CD4-positive, alpha-beta T cell treated with Interleukin-15 for 4 hours (primary cell): ENCODE results near the gene MBNL2.

Source experiments
- DNase-seq: peaks from one replicate; pipeline ENCODE4 v3.0.0-alpha.2; 2020; ENCODE audit warnings: low spot score

The MBNL2 gene

DNA sequence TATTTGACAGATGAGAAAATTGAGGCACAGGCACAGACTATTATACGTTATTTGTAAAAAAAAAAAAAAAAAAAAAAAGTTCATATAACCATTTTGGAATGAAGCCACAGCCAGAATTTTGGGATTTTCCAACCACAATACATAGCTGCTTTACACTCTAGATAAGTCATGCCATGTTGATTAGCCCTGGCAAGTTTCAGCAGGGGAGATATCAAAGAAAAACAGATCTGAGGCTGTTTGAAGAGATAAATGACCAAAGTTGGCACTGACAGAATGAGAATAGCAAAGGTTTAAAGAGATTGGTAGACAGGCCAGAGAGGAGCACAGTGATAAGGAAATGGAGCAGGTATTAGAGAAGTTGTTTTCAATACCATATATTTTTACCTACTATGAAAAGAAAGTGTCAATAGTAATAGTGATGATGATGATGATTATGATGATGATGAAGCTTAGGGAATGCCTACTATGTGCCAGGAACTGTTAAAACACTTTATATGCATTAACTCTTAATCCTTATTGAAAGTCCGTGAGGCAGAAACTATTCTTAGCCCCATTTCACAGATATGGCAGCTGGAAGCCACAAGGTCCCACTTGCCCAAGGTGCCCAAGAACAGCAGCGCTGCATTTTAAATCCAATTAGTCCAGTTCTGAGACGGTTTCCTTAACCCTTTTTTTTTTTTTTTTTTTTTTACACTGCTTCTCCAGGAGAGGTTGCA, 105.5 kb downstream of the MBNL2 start:
- no peak for DNase-seq

DNA sequence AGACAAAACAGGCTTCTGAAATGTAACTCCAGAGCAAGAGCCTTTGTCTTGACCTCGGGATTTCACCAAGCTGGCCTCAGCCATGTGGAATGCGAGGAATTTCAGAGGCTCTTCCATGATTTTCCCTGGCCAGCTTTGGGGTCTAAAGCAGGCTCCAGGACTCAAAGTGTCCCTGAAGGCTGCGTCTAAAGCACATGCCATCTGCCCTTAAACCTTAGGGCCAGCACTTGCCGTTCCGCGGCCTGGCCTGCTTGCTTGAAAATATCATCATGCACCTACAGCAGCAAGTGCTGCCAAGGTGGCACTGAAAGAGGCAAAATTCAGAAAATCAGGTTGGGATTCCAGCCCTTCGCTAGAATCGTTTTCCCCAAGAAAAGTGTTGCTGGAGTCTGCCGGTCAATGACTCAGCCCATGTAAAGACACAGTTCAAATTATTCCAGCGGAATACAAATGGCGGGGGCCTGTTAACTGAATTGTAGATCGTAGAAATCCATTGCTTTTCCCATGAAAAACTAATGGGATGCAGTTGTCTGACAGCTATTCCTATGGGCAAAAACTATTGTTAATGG, 106.2 kb downstream of the MBNL2 start:
- no peak for DNase-seq

DNA sequence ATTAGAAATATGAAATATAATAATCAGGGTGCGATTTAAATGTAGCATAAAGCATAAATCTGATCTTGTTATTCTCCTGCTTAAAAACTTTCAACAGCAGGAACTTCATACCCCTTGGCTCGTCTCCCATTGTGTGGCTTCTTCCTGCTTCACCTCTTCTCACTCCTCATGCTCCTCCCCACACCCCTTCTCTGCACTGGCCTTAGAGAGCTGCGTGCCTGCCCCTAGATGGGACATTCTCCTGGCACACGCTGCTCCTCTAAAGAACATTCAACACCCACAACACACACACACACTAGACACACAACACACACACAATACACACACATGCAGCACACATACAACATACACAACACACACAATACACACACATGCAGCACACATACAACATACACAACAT, 107.2 kb downstream of the MBNL2 start:
- no peak for DNase-seq

DNA sequence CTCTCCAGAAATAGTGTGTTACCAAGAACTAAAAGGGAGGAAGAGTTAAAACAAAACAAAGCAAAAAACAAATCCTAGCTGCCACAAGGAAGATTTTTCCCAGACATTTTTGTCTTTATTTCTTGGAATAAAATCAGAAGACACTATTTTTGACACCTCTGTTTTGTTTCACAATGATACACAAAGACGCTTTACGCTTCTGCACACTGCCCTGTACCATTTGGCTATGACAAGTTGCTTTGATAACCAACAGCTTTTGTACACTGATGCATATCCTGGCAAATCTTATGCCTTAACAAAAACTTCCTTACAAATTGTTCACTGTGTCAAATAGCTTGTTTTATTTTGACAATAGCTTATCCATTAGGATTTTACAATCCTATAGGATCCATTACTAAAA, 108.3 kb downstream of the MBNL2 start:
- no peak for DNase-seq

DNA sequence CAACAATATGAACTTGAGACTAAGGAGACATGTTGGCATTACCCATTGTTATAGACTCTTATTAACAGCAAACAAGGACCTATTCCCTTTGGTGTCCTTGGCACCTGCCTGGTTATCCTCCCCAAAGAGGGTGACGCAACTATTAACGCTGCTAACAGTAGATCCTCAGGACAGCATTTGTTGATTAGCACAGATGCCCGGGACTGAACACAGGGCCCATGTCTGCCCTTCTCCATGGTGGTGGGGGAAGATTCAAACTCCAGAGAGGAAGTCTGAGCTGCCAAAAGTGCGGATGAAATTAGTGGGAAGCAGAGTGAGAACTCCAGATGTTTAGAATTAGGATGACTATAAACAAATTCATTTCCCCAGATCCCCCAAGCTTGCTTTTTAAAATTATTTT, 110.6 kb downstream of the MBNL2 start:
- DNase-seq, result no peak

DNA sequence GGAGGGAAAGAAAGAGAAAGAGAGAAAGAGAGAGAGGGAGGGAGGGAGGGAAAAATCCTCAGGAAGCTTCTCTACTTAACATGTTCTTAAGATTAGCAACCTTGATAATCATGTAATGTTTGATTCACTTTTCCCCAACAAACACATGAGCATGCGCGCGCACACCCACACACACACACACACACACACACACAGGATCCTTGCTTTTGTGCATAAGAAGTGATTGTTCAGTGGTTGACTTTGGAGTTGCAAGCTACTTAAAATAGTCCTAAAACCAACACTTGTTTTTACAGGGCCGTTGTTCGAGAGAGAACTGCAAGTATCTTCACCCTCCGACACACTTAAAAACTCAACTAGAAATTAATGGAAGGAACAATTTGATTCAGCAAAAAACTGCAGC, 111.8 kb downstream of the MBNL2 start:
- no peak for DNase-seq

DNA sequence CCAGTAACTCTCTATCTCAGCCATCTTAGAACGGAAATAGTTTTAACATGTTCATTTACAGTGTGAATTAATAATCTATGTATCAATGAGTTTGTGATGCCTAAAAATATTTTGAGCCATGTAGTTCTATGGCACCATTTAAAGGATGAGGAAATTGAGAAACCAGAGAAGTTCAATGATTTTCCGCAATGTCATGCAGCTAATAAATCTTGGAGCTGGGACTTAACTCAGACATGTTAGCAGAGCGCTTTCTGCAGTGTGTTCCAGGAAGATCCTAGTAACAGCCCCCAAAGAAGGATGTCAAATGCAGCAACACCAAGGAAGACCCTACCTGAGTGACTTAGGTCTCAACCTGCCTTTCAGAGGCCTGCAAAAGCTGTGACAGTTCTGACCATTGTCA, 112.6 kb downstream of the MBNL2 start:
- DNase-seq, result no peak

DNA sequence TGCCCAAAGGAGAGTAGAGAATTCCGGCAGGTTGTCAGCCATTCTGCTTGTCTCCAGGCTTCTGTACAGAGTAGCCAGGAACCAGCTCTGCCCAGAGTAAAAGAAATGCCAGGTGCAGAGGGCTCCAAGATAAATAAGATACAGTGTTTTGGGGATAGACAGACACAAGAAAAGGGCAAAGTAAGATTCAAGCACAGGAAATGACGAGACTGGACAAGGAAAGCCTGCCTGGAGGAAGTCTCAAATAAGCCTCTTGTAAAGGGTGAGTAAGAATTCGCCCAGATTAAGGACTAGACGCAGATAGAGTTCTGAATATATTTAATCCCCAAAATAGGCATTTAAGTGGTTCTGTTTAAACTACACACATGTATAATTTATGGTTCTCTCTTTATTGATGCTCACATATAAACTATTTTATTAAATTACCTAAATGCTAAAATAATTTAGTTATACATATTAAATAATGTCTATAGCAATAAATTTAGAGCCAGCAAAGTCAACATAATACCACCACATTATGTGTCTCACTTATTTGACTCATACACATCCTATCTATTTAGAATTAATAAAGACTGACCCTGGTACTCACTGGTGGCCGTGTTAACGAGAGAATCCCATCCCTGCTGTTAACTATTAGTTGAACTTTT, 113.5 kb downstream of the MBNL2 start:
- no peak for DNase-seq

DNA sequence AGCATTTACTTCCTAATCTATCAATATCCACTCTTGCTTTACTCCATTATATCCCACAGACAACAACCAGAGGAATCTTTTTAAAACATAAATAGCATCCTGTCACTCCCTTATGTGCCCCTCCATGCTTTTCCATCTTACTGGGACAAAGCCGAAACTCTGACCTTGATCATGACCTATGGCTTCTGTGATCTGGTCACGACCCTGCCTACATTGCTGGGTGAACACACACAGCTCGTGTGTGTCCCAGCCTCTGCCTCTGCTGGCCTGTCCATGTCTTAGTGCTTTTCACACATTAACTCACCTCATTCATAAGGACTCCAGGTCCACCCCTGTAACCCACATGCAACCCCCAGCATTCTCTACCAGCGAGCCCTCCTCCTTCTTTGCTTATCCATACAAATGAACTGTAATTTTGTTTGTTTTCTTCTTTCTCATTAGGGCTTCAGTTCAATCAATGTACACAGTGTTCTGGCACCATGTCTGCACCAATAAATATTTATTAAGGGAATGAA, 115.9 kb downstream of the MBNL2 start:
- no peak for DNase-seq

DNA sequence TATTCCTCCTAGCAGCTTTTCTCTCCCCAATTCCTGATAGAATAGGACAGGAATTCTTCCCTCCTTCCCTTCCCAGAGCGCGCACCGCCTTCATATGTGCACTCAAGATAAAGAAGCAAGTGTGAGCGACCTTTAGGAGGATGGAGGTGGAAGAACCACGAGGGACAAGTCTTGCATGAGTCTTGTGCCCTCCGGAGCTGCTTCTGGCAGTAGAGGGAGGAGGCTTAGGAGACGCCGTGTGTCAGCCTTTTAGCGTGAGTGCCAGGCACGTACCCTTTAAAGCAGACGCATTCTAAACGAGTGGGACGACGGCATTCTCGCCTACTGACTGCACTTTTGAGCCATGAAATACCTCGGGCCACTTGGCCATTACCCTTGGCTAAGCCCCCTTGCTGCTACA, 116.4 kb downstream of the MBNL2 start:
- DNase-seq, result no peak

DNA sequence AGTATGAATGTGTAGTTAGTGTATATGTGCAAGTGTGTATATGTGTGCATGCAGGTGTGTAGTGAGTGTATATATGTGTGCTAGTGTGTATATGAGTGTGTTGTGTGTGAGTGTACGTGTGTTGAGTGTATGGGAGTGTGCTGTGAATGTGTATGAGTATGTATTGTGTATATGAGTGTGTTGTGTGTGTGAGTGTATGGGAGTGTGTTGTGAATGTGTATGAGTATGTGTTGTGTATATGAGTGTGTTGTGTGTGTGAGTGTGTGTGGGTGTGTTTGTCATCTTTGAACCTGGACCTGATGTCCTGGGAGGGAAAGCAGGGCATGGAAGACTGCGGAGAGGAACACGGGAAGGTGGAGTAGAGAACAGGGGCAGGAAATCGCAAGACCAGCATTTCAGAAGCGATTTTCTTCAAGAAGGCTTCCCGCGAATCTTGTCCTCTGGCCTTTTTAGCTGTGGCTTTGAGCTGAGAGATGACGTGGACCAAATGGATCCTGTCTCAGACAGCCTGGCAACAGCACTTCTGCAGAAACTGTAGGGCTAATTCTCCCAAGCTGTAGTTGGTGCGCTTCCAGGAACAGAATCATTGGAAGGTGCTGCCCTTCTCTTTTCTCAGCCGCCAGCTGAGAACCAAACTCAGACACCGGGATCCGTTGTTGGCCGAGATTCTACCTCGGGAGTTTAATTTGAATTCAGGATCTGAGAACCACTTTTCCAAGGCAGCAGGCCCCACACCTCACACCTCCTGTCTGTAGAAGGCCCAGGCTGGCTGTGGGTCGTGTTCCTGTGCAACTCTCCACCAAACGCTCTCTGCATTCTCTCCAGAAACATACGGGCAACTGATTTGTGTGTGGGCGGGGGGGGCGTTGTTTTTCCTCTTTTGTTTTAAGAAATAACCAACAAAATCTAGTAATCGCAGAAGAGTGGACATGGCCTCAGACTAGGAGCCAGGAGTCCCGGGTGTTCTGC, 117.2 kb downstream of the MBNL2 start:
- no peak for DNase-seq

DNA sequence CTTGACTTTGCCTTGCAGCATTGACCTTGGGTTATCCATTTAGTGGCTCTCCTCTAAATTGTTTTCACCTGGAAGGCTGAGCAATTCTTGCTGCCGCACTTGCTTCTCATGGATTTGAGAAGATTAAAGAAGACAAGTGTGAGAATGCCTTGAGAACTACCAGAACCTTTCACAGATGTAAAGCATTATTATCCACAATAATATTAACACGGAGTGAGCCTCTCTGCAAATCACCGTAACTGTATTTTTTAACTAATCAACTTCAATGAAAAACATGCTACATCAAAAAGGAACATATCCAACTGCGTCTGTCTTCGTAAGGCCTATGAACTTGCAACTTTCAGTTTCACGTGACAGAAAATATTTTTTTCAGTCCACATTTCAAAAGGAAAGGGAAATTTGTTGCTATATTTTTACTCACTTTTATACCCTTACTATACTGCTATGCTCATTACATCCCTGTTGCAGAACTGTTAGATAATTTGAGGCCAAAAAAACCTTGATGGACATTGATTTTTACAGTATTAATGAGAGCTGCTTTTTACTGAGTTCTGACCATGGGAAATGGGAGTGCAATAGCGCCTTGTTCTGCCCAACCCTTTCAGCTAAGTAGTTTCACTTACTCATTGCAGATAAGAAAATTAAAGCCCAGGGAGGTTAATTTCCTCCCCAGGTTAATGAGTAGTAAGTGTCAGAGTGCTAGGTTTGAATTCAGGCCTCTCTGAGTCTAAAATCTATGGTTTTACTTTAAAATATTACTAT, 118.0 kb downstream of the MBNL2 start:
- DNase-seq, result no peak

DNA sequence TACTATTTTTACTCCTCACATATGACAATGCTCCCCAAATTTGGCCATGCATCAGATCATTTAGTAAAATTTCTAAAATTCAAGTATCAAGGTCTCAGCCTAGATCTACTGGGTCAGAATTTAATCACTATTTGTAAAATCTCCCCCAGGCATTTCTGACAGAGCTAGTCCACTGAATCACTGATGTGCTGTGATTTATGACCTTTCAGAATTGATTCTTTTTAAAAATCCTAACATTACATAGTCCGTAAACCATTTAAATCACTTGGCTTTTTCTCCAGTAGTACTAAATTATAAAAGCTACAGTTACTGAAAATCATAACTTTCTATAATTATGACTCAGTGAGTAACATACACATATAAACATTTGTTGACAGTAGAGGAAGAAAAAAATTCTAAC, 119.0 kb downstream of the MBNL2 start:
- no peak for DNase-seq

DNA sequence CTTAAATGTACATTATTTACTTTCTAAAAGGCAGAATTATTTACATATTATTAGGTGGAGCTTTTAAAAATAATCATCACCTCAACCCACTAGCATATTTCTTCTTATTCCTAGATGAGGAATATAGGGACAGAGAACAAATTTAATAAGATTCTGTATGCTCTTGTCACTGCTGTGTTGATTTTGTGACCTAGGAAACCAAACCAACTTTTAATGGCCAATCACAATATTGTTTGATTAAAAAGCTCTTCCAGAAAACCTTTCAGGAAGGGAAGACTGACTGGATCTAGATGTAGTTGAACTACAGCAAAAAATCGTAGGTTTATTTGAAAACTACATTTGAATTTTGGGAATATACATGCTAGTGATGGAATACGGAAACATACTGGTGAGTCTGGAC, 120.0 kb downstream of the MBNL2 start:
- no peak for DNase-seq

DNA sequence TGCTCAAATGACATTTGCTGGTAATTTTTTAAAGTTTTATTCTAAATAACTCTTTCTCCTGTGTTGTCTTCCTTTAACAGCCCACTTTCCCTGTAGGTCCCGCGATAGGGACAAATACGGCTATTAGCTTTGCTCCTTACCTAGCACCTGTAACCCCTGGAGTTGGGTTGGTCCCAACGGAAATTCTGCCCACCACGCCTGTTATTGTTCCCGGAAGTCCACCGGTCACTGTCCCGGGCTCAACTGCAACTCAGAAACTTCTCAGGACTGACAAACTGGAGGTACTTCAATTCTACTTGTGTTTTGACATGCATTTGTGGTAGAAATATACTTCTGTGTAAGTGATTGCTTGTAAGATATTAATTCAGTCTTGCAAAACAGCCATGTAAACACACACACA, 120.8 kb downstream of the MBNL2 start:
- DNase-seq, result no peak

DNA sequence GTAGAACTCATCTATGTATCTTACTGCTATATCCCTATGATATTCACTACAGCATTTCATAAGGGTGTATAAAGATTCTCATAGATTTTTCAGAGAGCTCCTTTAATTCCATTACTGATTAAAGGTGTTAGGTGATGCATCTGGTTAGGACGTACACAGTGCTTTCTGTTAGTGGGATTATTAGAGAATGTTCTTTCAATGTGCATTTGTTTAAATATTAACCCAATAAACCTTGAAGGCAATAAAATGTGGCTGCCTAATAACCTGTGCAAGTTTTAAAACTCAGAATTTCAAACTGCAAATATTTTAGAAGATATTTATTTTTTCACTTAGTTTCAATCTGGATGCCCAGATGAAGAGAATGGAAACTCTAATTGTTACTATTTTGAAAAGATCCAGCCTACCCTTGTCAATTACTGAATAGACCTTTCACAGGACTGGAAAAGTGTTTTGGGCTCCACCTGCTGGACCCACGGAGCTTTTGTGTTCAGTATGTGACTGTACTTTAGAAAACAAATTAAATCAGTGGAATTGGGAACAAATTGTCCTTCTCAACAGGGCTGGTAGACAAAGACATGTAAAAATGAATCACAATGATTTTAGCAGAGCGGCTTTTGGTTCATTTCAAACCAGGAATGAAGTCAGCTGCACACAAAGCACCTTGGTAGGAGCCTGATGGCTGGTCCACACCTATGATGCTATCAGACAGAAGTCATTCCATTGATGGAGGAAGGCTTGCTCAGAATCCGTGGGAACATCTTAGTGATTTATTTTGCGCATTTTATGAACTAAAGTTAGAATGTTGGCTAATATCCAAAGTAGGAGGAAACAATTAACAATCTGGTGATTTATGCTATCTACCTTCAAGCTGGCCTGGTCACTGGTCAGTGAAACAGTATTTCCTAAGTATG, 122.4 kb downstream of the MBNL2 start:
- DNase-seq, result peak; percentile 46

DNA sequence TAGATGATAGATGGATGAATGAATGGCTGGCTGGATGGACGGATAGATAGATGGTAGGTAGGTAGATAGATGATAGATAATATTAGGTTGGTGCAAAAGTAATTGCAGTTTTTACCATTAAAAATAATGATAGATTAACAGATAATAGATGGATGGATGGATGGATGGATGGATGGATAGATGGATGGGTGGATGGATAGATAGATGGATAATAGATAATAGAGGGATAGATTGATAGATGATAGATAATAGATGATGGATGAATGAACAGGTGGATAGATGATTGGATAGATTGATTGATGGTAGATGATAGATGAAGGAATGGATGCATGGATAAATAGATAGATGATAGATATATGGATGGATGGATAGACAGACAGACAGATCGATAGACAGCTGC, 124.0 kb downstream of the MBNL2 start:
- no peak for DNase-seq

DNA sequence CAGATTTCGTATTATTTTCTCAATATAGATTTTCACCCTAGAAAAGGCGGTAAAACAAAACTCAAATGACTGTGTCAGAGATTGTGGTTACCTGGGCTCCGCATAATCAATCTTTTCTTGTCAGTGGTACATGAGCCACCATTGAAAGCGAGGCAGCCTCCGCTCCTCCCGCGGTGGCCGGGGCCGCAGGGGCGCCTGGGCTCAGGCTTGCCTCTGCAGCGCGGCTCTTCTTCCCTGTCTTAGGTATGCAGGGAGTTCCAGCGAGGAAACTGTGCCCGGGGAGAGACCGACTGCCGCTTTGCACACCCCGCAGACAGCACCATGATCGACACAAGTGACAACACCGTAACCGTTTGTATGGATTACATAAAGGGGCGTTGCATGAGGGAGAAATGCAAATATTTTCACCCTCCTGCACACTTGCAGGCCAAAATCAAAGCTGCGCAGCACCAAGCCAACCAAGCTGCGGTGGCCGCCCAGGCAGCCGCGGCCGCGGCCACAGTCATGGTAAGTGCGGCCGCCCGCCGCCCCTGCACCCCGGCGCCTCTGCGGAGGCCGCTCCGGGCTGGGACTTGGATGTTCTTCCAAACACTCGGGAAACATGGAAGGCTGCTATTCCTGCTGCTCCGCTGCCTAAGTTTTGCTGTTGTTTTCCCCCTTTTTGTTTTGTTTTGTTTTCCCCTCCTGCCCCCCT, 124.6 kb downstream of the MBNL2 start:
- DNase-seq, result no peak

DNA sequence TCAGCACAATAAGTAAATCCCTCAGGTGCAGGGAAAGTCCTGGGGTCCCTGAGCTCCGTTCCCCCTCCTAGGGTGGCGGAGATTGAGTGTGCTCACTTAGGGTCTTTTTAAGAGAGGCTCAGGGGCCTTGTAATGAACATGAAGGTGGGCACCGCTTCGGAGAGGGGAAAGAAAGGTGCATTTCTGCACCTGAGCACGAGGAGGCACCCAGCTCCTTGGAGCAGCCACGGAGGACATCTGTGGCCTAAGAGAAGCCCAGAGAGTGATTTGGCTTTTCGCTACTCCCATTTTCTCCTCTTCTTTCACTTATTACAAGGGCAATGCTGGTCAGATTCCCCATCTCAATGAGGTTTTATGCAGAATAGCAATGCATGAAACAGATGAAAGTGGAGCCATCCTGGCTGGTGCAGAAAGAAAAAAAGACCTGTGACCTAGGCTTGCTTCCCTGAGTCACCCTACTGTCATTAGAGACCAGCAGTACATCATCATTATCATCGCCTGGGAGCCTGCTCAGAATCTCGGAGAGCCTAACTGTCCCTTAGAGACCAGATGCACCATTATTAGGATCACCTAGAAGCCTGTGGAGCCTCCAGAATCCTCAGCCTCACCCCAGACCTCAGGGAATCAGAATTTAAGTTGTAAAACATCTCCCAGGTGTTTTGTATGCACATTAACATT, 125.3 kb downstream of the MBNL2 start:
- no peak for DNase-seq
